IPS-NIHi11 (cell line): ENCODE measurements around the gene PTGFR.

ENCODE experiments used
- DNase-seq: peaks from one replicate; pipeline ENCODE4 v3.0.0; 2012; ENCODE audit warnings: mixed read lengths, low spot score

The PTGFR gene, protein sequence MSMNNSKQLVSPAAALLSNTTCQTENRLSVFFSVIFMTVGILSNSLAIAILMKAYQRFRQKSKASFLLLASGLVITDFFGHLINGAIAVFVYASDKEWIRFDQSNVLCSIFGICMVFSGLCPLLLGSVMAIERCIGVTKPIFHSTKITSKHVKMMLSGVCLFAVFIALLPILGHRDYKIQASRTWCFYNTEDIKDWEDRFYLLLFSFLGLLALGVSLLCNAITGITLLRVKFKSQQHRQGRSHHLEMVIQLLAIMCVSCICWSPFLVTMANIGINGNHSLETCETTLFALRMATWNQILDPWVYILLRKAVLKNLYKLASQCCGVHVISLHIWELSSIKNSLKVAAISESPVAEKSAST

DNA sequence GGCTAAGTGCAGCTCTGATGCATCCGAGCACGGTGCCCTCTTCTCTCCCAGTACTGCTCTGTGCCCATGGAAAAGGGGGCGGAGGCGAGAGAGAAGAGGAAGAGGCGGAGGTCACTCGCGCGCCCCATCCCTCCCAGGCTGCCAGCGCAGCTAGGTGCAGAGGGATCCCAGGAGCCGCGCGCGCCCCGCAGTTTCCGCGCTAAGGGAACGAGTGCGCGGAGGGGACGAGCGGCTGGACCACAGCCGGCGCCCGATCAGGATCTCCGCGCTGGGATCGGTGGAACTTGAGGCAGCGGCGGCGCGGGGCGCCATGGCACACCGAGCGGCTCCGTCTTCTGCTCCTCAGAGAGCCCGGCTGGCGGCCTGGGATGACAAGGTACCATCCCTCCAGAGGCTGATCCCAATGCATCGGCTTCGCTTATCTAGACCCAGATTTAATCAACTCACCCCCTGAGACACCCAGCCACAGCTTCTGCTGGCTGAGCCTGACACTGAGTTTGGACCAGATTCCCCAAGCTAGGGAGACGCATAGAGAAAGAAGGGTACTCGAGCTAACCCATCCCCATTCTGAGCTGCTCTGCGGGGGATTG, at the start of gene PTGFR:
Gene PTGFR, plus strand, starts transcription at position 114 of the 590 bp plus-strand sequence. CDS start 1,770 bp downstream, outside the sequence.
- peak; percentile 51 for DNase-seq

DNA sequence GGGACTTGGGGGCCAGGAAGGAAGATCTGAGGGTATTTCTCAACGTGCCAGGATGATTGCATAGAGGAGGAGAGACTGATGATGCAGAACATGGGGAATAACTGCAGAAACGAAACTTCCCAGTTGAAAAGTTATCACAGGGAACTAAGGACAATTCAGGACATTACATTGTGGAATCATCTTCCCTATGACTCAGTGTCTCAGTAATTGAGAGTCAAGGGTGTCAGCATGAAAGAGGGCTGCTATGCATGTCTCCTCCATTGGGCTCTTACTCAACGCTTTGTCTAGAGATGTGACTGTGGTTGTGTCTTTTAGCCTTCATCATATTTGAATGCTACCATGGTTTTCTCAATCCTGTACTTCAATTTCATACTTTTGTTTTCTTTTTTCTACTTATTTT, 48.9 kb upstream of the PTGFR start:
- no peak for DNase-seq

DNA sequence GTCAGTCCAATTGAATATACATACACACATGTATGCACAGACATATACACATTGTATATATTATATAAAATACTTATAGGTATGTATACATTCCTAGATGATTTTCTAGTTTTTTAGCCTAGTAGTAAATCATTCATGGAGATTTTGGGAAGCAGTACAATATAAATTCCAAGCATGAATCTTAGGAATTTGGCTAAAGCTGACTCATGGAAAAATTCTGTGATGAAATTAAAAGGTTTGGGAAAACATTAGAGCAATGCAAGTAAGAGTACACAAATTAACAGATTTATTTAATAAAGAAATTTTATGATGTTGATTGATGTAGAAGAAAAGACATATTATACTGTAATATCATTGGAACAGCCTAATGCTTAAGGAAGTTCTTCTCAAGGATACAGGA, 43.7 kb upstream of the PTGFR start:
- DNase-seq = no peak

DNA sequence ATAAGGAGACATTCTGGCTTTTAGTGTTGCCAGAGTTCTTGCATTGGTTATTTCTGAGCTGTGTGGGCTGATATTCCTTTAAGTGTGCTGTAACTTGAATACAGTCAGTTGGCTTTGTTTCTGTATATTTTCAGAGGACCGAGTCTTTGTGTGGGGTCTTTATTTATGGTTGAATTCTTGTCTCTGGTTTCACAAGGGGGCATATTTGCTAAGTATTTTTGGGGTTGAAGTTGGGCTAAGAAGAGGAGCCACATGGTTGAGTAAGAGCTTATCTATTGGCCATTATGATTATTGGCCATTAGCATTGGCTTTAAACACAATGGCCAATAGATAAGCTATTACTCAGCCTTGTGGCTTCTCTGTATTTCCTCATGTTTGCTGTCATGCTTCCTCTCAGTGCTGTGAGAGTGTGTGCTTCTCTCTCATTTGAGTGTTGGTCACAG, 26.3 kb upstream of the PTGFR start:
- no peak for DNase-seq

DNA sequence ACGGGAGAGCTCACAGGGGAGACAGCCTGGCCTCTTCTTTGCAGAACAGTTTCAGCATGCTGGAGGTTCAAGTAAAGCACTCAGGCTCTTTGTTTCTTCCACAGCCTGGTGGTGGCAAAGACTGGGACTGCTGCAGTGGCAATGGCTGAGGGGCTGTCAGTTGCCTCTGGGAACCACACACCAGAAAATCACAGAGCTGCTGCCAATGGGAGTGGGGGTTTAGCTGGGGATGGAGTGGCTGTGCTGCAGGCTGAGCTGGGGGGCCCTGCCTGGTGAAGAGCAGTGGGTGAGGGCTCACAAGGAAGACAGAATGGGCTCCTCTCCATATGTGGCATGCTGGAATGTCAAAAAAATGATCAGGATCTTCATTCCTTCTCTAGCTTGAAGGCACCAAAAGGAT, 25.6 kb upstream of the PTGFR start:
- DNase-seq = no peak

DNA sequence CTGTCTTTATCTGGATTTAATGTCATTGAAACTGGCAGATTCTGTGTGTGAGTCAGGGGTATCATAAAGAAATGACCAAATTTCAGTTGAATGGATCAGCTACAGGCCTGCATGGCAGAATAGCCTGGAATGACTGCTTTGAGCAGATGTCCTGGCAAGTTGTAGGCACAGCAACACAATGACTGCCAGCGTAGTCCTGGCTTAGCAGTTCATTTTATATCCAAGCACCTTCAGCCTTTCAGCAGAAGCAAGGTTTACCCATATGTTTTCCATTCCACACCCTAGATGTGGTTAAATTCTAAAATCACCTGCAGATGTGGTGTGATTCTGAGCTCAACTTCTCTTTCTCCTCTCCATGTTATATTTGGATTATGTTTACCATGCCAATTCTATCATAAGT, 22.3 kb upstream of the PTGFR start:
- no peak for DNase-seq

DNA sequence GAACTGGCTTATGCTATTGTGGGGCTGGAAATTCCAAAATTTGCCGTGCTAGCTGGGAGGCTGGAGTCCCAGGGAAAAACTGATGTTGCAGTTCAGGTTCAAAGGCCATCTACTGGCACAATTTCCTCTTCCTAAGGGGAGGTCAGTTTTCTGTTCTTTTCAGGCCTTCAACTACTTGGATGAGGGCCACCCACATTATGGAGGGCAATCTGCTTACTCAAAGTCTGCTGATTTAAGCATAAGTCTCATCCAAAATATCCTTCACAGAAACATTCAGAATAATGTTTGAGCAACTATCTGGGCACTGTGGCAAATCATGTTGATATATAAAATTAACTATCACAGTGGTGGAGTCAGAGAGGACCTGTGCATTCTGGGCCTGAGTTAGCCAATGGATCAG, 21.2 kb upstream of the PTGFR start:
- no peak for DNase-seq

DNA sequence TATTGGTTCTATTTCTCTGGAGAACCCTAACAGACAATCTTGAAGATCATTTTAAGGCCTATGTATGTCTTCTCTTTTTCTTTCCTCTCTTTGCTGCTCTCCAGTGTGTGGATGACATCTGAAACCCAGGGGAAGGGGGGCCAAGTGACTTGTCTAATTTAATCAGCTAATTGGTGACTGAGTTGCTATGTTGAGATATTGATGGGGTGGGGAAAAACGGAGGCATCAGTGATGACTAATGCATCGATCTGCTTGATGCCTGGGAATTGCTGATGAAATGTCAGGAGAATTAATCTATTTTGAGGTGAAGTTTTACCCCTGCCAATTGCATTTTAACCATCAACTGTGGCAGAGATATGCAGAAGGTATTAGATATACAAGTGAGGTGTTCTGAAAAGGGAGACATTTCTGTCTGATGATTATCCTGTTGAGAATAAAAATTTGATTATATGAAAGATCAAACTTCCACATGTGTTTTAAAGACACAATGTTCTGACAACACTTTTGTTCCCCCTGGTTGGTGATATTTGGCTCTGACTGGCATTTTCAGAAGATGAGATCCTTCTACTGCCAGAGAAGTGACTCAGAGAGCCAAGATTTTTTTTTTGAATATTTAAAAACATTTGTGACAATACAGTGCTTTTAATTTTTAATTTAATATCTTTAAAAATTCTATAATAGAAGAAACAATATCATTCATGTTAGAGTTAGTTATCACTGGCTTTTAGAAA, 18.7 kb upstream of the PTGFR start:
- no peak for DNase-seq

DNA sequence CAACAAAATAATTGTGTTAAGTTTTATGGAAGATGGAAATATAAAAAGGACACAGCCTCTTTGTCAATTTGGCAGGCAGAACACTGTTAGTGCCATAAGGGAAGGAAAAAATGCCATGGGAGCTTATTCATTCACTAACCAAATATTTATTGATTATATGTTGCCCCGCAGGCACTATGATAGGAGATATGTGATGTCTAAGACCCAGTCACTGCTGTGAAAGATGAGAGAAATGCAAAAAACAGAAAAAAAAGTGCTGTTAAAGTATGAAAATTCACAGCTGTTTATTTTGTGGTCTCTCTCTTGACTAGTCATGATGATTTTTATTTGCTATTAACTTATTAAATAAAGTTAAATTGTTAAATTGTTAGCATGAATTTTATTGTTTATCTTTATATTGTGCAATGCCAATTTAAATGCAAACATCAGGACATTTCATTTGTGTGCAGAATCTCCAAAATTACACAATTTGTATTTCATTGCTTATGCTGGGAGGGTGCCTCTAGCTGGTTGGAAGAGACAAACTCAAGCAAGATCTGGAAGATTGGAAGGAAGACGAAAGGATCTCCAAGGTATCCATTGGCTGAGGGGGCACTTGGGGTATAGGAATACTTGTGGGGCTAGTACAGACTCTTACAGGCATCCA, 17.8 kb upstream of the PTGFR start:
- no peak for DNase-seq

DNA sequence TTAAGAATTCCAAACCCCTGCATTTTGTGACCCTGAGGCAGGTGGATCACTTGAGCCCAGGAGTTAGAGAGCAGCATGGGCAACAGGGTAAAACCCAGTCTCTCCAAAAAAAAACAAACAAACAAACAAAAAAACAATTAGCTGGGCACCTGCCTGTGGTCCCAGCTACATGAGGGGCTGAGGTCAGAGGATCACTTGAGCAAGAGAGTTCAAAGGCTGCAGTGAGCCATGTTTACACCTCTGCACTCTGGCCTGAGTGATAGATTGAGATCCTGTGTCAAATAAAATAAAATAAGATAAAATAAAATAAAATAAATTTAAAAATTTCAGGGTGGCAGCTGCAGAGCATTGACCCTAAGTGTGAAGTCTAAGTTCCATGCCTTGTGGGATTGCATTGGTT, 16.7 kb upstream of the PTGFR start:
- DNase-seq = no peak

DNA sequence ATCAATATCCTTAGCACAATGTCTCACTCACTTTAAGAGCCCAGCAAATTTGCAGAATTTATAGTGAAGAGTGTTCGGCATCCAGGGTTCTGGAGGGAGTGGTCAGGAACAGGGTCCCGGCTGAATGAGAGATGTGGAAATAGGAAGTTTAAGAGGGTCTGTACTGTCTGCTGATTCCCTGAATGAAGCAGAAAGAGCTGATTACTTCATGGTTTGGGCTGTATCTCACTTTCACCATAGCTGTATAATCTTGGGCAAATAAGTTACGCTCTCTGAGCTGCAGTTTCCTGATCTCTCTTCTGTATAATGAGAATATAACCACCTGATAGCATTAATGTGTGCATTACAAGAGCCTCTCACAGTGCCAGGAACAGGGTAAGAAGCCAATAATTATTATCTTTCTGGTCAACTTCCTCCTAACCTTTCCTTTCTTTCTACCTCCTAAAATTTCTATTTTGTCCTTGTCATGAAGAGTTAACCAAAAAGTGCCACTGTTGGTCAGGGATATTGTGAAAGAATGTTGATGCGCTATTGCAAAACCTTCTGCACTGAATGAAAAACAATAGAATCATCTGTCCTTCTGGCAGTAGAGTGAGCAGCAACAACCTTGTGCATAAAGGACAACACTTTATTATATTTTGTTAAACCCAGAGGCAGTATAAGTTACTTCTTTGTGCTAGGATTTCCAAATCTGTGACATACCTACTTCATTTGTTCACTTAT, 14.7 kb upstream of the PTGFR start:
- DNase-seq = no peak

DNA sequence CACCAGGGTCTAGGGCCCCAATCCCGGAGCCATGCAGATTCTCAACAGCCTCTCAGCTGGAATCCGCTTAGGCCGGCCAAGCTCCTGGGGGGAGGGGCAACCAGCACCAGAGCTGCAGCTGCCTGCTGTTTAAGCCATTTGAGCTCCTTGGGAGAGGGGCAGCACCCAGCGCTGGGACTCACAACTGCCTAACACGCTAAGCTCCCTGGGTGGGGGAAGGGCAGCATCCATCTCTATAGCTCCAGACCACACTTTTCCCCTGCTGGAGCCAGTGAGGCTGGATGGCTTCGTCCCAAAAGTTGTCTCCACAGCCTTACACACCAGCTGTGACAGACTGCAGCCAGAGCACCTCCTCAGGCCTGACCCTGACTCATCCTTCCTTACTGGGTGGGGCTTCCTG, 6.9 kb upstream of the PTGFR start:
- DNase-seq = no peak

DNA sequence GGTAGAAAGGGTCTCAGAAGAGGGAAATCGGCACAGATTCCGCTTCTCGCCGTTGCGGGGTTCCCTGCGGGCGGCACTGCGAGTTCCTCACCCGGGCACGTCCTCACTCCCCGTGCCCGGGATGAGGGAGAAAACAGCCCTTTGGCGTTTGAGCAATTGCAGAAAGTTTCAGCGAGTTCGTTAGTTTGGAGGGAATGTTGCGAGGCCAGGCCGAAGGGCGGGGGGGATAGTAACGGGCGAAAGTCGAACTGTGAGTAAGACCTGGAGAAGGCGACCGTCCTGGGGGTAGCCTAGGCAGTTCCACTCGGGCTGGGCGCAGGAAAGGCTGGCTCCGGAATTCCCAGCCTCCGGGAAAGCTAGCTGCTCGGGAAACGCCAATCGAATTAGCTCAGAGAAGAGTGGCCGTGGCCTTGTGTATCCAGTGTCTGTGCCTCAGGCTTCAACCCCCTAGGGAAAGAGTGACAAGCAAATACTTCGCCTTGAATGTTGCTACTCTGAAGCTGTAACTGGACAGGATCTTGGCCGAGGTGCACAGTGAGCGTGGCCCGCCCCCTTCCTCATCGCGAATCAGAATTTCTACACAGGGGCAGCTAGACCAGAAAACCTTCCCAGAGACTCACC, 787 bp downstream of the PTGFR start:
- peak; percentile 40 for DNase-seq

DNA sequence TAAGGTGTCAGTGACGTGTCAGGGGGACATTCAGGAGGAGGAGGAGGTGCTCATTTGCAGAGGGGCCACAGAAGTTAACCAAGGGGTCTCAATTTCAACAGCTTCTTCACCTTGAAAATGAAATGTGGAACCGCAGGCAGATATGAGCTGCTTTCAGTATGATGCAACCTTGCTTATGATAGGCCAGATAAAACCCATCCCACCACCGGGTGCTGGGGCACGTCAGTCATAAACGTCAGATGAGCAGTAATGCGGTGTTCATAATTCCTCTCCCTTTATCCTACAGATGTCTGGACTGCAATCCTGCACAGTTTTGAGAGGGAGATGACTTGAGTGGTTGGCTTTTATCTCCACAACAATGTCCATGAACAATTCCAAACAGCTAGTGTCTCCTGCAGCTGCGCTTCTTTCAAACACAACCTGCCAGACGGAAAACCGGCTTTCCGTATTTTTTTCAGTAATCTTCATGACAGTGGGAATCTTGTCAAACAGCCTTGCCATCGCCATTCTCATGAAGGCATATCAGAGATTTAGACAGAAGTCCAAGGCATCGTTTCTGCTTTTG, 1.7 kb downstream of the PTGFR start:
- DNase-seq = no peak

DNA sequence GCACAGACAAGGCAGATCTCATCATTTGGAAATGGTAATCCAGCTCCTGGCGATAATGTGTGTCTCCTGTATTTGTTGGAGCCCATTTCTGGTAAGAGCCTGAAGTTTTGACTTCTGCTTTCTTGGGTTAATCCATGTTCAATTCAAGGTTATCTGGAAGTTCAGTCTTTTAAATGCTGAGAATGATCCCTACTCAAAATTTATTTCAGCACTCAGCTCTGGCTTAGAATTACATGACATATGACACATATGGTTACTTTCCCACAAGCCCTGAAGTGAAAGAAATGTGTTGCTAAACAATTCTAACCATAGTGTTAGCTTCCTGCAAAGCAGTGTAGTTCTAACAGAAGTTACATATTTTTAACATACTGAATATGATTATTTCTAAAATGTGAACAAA, 2.7 kb downstream of the PTGFR start:
- no peak for DNase-seq

DNA sequence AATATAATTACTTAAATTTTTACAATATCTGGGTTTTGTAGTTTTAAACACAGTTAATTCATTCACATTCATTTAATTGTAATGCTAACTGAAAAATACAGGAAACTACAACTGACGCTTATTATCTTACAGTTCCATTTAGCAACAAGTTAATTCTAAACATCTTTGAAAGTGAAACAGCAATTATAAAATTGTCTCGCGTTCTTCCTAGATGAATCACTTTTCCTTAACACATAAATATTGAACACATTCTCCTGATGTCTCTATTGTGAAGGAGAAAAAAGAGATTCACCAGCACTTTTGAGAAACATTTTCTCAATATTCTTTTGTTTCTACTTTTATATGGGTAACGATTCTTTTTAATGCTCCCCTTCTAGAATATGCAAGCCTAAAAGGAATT, 6.4 kb downstream of the PTGFR start:
- no peak for DNase-seq

DNA sequence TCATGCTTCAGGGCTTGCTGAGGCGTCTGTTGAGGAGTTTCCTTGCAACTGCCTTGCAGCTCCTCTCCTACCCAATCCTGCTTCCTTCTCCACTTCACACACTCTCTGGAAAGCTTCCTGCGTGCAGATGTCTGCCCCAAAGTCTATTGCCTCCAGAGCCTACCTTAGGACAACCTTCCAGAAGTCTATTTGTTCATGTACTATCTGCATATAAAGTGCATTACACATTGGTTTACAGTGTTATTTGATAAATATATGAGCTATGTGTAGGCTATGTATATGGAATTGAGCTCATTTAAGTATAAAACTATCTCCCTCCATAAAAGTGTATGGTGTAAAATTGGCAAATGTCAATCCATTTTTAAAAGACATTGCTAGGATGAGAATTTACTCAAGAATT, 9.8 kb downstream of the PTGFR start:
- DNase-seq = no peak

DNA sequence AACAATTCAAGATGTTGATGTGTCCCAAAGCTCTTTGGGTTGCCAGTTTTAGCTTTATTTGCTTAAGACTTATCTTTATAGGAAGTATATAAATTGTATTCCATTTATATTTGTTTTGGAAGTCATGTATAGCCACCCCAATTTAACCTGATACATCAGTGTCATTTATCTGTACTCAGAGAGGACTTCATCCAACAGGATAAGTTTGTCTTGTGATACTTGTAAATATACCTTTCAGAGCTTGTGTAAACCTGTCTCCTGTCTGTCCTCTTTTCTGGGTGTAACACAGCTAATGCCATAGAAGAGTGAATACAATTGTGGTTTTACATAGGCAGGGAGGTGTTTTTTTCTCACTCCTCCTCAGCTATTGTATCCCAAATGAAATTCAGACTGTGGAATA, 10.4 kb downstream of the PTGFR start:
- no peak for DNase-seq

DNA sequence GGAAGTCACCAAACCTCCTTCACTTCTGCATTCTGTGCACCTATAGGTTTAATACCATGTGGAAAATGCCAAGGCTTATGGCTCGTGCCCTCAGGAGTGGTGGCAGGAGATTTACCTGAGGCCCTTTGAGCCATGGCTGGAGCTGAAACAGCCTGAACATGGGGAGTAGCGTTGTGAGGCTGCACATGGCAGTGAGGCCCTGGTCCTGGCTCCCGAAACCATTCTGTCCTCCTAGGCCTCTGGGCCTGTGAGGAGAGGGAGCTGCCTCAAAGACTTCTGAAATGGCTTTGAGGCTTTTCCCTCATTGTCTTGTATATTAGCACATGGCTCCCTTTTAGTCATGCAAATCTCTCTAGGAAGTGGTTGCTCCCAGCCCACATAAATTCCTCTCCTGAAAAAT, 20.6 kb downstream of the PTGFR start:
- DNase-seq = peak; percentile 13

DNA sequence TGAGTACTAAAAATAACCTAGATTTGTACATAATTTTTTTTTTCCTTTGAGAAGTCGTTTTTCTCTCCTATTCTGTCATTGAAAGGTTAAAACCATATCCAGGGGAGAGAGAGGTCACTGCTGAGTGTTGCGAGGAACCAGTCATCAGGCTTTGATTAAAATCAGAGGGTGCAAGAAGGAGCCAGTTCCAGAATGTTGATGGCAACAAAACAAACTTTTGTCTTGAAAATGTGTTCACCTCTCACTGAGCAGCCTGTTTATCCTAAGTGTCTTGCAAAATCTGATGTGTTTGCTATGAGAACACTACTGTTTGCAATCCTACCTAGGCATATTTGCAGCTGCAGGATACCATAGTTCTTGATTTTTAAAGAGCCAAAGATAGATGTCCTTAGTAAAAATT, 25.9 kb downstream of the PTGFR start:
- no peak for DNase-seq

DNA sequence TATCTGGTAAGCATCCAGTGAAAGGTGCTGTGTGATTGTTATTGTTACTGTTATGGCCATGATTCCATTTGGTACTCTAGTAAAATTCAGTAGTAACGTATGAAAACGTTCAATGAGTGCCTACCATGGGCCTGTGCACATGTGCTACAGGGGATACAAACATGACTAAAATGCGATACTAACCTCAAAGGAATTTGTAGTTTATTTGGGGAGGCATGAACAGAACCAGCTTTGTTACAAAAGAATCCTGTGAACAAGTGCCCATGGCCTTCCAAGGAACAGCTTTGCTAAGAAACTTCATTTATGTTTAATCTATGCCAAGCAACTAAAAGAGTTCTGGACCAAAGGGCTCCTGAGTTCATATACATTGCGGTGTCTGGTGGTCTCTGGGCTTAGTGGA, 28.7 kb downstream of the PTGFR start:
- DNase-seq = no peak
